Thoracic aorta (tissue), 2 donors: ENCODE data around the gene KXD1. TPM values are rescaled to one million over a fixed set of nuclear protein-coding genes. Genes with fewer than 3 reads are reported as not detected.

Experiments used
- ATAC-seq: fragments of 150-250 bp; one replicate; pipeline ENCODE4 v1.8.0; 2017; ENCODE audit warnings: low read depth; ENCODE audit not compliant: insufficient number of reproducible peaks, low FRiP score
- DNase-seq: peaks from one replicate; pipeline ENCODE4 v3.0.0-alpha.2; 2020; ENCODE audit warnings: low spot score
- H3K27ac ChIP-seq, 2 donors: fragments of 200-600 bp; sonication (generic); 1 replicate in 1 of 2; 2 replicates in 1 of 2; pipeline ENCODE4 v1.5.1; 2016; ENCODE audit warnings: mild to moderate bottlenecking in 2 of 2, moderate library complexity in 2 of 2
- H3K27me3 ChIP-seq: fragments of 200-600 bp; sonication (generic); replicated peaks from 2 replicates; pipeline ENCODE4 v1.6.0; 2016; ENCODE audit warnings: mild to moderate bottlenecking; ENCODE audit not compliant: insufficient read depth
- H3K36me3 ChIP-seq: fragments of 200-600 bp; sonication (generic); one replicate; pipeline ENCODE4 v1.5.1; 2016
- H3K4me1 ChIP-seq, 2 donors: fragments of 200-600 bp; sonication (generic); 1 replicate in 1 of 2; 2 replicates in 1 of 2; pipeline versions ENCODE4 v1.5.1 to v1.6.0; 2016; ENCODE audit warnings: low read depth in 2 of 2, mild to moderate bottlenecking in 1 of 2; ENCODE audit not compliant: control insufficient read depth in 1 of 2
- H3K4me3 ChIP-seq: fragments of 200-600 bp; sonication (generic); 2 replicates; pipeline ENCODE4 v1.5.1; 2016; ENCODE audit warnings: mild to moderate bottlenecking
- H3K9me3 ChIP-seq: fragments of 200-600 bp; sonication (generic); 2 replicates; pipeline ENCODE4 v1.5.1; 2016
- total RNA-seq, 2 donors: library from RNA; depleted of rRNA; stranded (reverse); fragments of >200 nt; gene quantifications; one replicate each; pipeline versions ENCODE4 v1.1.0 to v1.2.3, GENCODE V29; 2016
- TF ChIP-seq, protein P1 (sequence below): fragments of 200-600 bp; sonication (generic); IDR thresholded peaks from one replicate; pipeline ENCODE4 v1.5.1; 2019; ENCODE audit warnings: antibody characterized with exemption

Gene KXD1
- total RNA-seq, 2 donors from 2014 or later, result 99.6 to 174 TPM

GRCh38 chr19:18526316-18526715, 31.4 kb upstream of the KXD1 start:
- Histone ChIP-seq H3K9me3 (no peaks in the 10 kb centered on the region), H3K4me1 (no peaks in the 10 kb centered on the region), H3K36me3 (peaks cover 2% of the 10 kb centered on the region), H3K27ac (no peak overlapping the region), H3K27me3 (no peaks in the 10 kb centered on the region), H3K4me3 (no peak overlapping the region)
- TF ChIP-seq, protein P1, sequence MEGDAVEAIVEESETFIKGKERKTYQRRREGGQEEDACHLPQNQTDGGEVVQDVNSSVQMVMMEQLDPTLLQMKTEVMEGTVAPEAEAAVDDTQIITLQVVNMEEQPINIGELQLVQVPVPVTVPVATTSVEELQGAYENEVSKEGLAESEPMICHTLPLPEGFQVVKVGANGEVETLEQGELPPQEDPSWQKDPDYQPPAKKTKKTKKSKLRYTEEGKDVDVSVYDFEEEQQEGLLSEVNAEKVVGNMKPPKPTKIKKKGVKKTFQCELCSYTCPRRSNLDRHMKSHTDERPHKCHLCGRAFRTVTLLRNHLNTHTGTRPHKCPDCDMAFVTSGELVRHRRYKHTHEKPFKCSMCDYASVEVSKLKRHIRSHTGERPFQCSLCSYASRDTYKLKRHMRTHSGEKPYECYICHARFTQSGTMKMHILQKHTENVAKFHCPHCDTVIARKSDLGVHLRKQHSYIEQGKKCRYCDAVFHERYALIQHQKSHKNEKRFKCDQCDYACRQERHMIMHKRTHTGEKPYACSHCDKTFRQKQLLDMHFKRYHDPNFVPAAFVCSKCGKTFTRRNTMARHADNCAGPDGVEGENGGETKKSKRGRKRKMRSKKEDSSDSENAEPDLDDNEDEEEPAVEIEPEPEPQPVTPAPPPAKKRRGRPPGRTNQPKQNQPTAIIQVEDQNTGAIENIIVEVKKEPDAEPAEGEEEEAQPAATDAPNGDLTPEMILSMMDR, result no peak
- ATAC-seq, result no peak
- no peak for DNase-seq

GRCh38 chr19:18529782-18530181, 27.9 kb upstream of the KXD1 start:
- no peaks in the 10 kb centered on the region for H3K4me1 ChIP-seq
- peaks cover 22% of the 10 kb centered on the region for H3K36me3 ChIP-seq
- TF ChIP-seq, protein P1, result no peak
- no peak overlapping the region for H3K4me3 ChIP-seq
- DNase-seq (no peak), ATAC-seq (no peak)
- H3K27ac ChIP-seq, result no peak overlapping the region
- H3K9me3 ChIP-seq, result no peaks in the 10 kb centered on the region
- H3K27me3 ChIP-seq, result no peaks in the 10 kb centered on the region

DNA sequence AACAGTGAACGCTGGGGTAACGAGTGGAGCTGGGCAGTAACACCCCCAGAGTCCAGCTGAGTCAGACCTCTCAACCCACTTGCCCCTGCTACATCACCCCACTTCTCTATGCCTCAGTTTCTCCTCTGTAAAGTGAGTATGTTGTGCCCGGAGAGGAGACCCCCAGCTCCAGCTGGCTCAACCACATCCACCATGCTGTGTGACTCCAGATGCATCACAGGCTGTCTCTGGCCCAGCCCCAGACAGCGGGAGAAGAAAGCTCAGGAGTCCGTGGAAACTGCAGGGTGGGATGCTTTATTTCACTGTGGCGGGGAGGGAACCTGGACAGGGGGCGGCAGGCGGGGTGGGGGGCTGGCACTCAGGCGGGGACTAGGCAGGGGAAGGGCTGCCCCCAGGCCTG, 26.2 kb upstream of the KXD1 start:
- TF ChIP-seq, protein P1, result no peak
- Histone ChIP-seq H3K4me1 (no peaks in the 10 kb centered on the region), H3K9me3 (no peaks in the 10 kb centered on the region), H3K27ac (no peak overlapping the region), H3K36me3 (peaks cover 29% of the 10 kb centered on the region), H3K4me3 (no peak overlapping the region), H3K27me3 (no peaks in the 10 kb centered on the region)
- DNase-seq (no peak), ATAC-seq (no peak)

GRCh38 chr19:18532168-18532890, 25.3 kb upstream of the KXD1 start:
- Histone ChIP-seq H3K4me1 (no peaks in the 10 kb centered on the region), H3K27ac (no peak overlapping the region), H3K9me3 (no peaks in the 10 kb centered on the region), H3K4me3 (no peak overlapping the region), H3K36me3 (peaks cover 37% of the 10 kb centered on the region), H3K27me3 (no peaks in the 10 kb centered on the region)
- ATAC-seq, result no peak
- TF ChIP-seq, protein P1, result no peak
- no peak for DNase-seq

DNA sequence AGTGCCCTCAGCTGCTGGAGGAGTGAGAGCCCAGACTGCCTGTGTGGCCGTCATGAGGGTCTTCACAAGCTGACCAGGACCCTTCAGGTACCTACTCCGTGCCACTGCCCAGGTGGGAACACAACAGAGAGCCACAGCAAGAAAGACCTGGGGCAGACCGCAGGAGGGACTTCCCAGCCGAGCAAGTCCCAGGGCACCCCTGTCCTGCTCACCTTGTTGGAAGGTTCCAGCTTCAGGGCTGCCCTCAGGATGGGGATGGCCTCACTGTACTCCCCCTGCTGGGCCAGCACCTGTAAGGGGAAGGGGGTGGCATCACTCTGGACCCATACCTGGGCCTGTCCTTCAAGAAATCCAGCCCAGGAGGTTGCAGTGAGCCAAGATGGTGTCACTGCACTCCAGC, 24.6 kb upstream of the KXD1 start:
- ATAC-seq (no peak), DNase-seq (no peak)
- Histone ChIP-seq H3K4me1 (no peaks in the 10 kb centered on the region), H3K27ac (no peak overlapping the region), H3K9me3 (no peaks in the 10 kb centered on the region), H3K27me3 (no peaks in the 10 kb centered on the region), H3K4me3 (no peak overlapping the region), H3K36me3 (peaks cover 44% of the 10 kb centered on the region)
- TF ChIP-seq, protein P1, result no peak
